Activated naive CD4-positive, alpha-beta T cell (primary cell): ENCODE data around the gene LARGE2.
A peak's percentile ranks its signal among the peaks of the same experiment; 100 is the strongest.

ENCODE experiments used
- DNase-seq, 4 experiments: peaks; one replicate each; lab custom pipeline; 2025; lab: John Stamatoyannopoulos, UW

Gene LARGE2

GRCh38 chr11:45913942-45914635 is 8.4 kb upstream of the LARGE2 start:
- DNase-seq: no peak

DNA sequence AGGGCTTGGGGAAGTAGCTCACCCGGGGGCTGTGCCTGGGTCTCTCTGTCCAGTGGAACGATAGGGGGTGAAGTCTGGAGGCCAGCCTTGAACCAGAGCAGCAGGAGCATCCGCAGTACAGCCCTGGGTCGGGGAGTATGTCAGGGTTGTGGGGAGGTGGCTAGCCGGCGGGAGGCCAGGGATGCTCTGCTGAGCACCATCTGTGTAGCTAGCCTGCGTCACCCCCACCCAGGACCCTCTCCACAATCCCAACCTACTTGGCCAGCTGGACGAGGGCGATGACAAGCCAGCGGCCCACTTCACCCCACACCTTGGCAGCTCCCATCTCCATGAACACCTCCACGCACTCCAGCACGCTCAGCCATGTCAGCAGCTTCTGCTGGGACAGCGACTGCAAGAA is 7.0 kb upstream of the LARGE2 start:
- no peak for DNase-seq

DNA sequence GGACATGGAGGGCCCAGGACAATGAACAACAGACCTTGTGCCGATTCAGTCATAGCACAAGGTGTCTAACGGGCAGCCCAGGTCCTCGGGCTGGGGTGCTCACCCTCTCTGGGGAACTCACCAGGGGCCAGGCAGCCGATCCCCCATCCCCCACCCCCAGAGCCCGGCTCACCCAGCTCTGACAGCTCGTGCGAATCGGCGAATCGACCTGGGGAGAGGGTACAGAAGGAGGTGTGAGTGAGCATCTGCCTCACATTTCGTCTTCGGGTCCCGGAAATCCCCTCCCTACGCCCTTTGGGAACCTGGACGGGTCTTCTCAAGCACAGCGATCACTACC is 5.2 kb upstream of the LARGE2 start:
- DNase-seq: no peak

DNA sequence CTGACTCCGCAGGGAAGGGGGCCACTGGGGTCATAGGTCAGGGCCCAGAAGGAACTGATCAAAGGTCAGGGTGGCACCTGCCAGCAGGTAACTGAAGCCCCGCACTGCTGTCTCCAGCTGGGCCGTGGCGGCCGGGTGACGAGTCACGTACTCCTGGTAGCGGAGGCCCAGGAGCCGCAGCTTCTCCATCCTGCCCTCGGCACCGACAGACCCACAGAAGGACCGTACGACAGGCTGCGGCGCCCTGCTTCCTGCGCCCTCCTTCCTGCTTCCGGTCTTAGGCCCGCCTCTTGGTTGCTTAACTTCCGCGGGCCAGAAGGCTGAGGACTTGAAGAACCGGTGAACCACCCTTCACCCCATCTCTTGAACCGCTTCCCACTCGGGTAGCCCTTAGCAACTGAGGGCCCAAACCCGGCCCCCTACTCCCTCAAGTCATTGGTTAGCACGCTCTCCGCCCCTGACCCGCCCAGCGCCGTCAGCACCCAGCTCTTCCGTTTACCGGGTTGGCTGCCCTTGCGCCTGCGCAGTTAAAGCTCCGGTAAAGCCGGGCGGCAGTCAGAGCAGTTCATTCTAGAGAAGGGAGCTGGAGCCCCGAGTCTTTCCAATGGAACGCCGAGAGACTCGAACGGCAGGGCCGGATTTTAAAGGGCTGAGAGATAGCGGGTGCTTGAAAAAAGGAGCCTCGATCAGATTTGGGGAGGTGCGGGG is 4.7 kb upstream of the LARGE2 start, which contains the start of gene PEX16:
TSS of gene PEX16 (minus strand) at position 255 of the 708 bp plus-strand sequence. CDS start at position 189, 66 bp downstream.
- DNase-seq: peak; percentile 78 to 93 (median 88)

DNA sequence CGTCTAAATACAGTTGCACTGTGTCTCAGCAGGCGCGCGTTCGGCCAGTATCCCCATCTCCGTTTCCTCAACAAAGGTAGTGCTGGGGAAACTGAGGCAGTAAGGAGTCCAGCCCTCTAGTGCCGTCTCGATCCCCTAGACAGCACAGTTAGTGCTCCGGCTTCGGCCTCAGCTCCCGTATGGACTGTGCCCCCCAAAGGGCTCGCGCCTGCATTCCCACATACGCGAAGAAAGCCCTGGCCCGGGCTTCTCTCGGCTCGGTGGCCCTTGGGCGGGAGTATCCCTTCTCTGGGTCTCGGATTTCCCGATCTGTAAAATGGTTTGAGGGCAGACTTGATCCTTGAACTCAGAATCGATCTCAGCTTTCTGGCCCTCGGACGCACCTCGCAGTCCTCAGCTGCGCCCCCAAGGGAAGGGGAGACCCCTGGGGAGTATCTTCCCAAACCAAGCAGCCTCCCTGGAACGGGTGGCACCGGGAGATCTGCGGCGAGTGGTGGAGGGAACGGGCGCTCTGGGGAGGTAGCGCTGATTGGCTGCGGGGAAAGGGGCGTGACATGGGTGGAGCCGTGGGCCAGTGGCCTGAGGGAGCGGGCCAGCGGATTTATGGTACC is 4.0 kb upstream of the LARGE2 start:
- peak in 1 of 4 experiments; percentile 24 for DNase-seq

GRCh38 chr11:45918962-45919675 is 3.3 kb upstream of the LARGE2 start:
- DNase-seq: no peak

DNA sequence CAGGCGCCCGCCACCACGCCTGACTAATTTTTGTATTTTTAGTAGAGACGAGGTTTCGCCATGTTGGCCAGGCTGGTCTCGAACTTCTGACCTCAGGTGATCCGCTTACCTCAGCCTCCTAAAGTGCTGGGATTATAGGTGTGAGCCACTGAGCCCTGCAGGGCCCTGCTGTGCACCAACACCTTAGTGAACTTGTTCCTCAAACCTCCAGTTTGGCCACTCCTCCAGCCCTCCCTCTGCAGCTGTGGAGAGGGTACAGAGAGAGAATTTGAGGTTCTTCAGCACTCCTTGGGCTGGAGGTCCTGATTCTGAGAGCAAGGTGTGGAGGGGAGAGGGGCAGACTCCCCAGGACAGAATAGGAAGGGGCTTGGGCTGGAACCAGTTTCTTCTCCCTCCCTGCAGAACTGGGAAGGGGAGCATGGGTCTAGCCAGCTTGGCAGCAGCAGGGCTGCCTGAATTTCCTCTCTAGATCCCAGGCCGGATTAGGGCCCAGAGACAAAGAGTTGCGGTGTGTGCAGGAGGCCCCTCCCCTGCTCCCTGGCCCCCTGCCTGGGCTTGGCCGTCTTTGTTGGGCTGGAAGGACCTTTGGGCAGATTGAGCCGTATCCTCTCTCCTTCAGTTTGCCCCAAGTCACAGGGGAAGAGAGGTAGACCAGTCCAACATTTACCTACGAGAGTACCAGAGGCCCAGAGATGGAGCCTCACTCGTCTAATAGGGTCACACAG is 2.5 kb upstream of the LARGE2 start:
- no peak for DNase-seq

- no peak for DNase-seq
Observed at GRCh38 chr11:45920531-45921477, 1.7 kb upstream of the LARGE2 start.

DNA sequence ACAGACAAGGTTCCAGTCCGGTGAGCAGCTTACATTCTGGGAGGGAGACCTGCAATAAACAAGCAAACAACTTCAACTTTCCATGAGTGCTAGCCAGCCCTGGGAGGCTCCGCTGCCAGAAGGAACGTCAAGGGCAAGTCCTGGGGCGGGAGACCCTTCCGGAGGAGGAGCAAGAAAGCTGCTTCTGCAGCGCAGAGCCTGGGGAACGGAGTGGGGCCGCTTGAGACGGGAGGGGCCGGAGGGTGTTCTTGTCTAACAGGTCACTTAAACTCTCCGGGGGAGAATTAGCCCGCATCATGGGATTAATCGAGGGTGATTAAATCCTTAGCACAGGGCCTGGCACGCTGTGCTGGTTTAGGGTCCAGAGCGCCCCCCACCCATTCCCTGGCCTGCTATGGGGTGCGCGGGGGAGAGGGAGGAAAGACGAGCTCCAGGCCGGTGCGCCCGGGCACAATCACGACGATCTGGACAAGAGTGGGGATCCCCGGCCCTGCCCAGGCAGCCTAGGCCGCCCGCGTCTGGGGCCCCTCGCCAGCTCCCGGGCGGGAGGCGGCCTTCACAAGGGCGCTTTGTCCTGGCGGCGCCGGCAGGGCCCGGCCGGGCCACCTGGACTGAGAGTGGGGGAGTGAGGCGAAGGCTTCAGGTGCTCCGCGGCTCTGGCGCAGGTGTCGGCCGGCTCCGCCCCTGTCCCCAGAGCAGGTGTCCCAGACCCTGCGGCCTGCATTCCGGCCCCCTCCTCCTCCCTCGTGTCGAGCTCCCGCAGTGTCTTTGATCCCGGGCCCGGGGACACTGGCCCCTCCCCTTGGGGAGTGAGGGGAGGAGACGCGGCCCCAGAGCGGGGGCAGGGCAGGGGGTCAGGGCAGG is 663 bp upstream of the LARGE2 start:
- DNase-seq: no peak

- DNase-seq: no peak
Observed at GRCh38 chr11:45924036-45924915, 1.8 kb downstream of the LARGE2 start.

GRCh38 chr11:45924927-45925326 is 2.5 kb downstream of the LARGE2 start:
- no peak for DNase-seq

- DNase-seq: no peak
Observed at GRCh38 chr11:45925550-45925949, 3.1 kb downstream of the LARGE2 start.

GRCh38 chr11:45926001-45926401 is 3.5 kb downstream of the LARGE2 start:
- DNase-seq: no peak

- no peak for DNase-seq
Observed at GRCh38 chr11:45926536-45927331, 4.3 kb downstream of the LARGE2 start.

- DNase-seq: no peak
Observed at GRCh38 chr11:45927332-45927683, 4.9 kb downstream of the LARGE2 start.

DNA sequence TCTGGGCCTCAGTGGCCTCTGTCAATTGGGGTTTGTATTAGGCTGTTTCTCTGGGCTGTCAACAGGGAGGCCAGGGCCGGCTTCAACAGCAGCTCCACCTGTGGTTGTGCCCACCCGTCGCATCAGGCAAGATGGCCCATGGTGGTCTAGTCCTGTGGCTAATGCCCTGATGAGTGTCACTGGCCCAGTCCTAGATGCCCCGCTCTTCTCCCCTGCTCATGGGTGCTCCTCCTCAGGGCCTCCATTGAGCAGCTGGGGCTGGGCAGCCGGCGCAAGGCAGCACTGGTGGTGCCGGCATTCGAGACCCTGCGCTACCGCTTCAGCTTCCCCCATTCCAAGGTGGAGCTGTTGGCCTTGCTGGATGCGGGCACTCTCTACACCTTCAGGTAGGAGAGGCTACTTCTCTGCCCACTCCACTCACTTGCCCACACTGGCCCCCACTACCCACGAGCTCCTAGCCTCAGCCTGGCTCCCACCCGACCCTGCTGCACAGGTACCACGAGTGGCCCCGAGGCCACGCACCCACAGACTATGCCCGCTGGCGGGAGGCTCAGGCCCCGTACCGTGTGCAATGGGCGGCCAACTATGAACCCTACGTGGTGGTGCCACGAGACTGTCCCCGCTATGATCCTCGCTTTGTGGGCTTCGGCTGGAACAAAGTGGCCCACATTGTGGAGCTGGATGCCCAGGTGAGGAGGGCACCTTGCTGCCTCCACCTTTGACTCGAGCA is 5.4 kb downstream of the LARGE2 start:
- DNase-seq: no peak

DNA sequence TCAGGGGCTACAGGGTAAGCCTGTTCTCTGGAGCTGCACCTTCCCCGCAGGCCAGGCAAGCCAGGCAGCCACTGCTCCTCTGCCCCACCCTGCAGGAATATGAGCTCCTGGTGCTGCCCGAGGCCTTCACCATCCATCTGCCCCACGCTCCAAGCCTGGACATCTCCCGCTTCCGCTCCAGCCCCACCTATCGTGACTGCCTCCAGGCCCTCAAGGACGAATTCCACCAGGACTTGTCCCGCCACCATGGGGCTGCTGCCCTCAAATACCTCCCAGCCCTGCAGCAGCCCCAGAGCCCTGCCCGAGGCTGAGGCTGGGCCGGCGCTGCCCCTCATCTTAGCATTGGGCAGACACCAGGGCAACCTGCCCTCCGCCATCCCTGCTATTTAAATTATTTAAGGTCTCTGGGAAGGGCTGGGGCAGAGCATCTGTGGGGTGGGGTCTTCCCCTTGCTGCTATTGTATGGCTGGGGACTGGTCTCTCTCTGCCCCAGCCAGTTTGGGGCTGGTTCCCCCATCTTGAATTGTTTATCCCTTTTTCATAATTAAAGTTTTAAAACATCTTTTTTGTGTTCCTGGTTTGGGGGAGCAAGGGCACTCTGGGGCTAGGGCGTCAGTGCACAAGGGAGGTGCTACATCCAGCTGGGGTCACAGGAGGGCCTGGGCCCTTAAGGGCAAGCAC is 6.2 kb downstream of the LARGE2 start:
- no peak for DNase-seq
